Mesothelial cell of epicardium (in vitro differentiated cells): Measurements from ENCODE around the gene HGD. TPM values are rescaled to one million over a fixed set of nuclear protein-coding genes. Genes with fewer than 3 reads are reported as not detected.

Source experiments
- DNase-seq, 2 experiments: peaks; one replicate each; pipeline ENCODE4 v3.0.0; 2021; ENCODE audit warnings: low spot score in 2 of 2; ENCODE audit not compliant: unreplicated experiment in 2 of 2
- H3K27ac Mint-ChIP-seq: 2 replicates; pipeline ENCODE4 v1.8.0; 2021; ENCODE audit warnings: mixed read lengths
- H3K27me3 Mint-ChIP-seq: 2 replicates; pipeline ENCODE4 v1.8.0; 2021; ENCODE audit warnings: low read depth, mixed read lengths
- H3K36me3 Mint-ChIP-seq: 2 replicates; pipeline ENCODE4 v1.8.0; 2021; ENCODE audit warnings: mixed read lengths
- H3K4me1 Mint-ChIP-seq: 2 replicates; pipeline ENCODE4 v1.8.0; 2021; ENCODE audit warnings: mixed read lengths
- H3K4me3 Mint-ChIP-seq: 2 replicates; pipeline ENCODE4 v1.8.0; 2021; ENCODE audit warnings: mild to moderate bottlenecking, moderate library complexity, mixed read lengths
- H3K9me3 Mint-ChIP-seq: 2 replicates; pipeline ENCODE4 v1.8.0; 2021; ENCODE audit warnings: mixed read lengths
- total RNA-seq: library from RNA; stranded (reverse); gene quantifications from 3 replicates; pipeline ENCODE4 v1.2.1, GENCODE V29; 2021
- TF ChIP-seq, protein P1 (sequence below): fragments of 200-600 bp; sonication (generic); IDR thresholded peaks from one replicate; pipeline ENCODE4 v1.5.0; 2021; ENCODE audit warnings: antibody characterized with exemption; ENCODE audit not compliant: unreplicated experiment

HGD gene
- total RNA-seq, 1 donor from 2014 or later: 0.67 TPM

DNA sequence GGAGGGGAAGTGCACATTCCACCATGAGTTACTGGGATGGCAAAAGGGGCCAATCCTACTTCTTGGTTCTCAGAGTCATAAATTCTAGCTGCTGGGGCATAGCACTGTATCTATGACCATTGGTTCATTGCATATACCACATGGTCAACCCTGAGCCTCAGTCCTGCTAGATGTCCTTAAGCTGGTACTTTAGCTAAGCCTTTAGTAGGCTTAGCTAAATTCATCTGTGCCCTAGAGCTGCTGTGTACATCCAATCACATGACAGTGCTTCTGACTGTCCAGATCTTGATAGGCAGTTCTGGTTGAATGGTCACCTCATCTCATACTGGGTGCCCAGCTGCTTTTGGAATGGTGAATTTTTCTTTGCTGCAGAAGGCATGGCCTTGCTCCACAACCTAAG lies 77.7 kb downstream of the HGD start:
- H3K4me3 Mint-ChIP-seq: no peak overlapping the region
- peaks cover 2% of the 10 kb centered on the region for H3K4me1 Mint-ChIP-seq
- DNase-seq: no peak
- TF ChIP-seq, protein P1, sequence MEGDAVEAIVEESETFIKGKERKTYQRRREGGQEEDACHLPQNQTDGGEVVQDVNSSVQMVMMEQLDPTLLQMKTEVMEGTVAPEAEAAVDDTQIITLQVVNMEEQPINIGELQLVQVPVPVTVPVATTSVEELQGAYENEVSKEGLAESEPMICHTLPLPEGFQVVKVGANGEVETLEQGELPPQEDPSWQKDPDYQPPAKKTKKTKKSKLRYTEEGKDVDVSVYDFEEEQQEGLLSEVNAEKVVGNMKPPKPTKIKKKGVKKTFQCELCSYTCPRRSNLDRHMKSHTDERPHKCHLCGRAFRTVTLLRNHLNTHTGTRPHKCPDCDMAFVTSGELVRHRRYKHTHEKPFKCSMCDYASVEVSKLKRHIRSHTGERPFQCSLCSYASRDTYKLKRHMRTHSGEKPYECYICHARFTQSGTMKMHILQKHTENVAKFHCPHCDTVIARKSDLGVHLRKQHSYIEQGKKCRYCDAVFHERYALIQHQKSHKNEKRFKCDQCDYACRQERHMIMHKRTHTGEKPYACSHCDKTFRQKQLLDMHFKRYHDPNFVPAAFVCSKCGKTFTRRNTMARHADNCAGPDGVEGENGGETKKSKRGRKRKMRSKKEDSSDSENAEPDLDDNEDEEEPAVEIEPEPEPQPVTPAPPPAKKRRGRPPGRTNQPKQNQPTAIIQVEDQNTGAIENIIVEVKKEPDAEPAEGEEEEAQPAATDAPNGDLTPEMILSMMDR: no peak
- no peak overlapping the region for H3K27ac Mint-ChIP-seq
- no peaks in the 10 kb centered on the region for H3K9me3 Mint-ChIP-seq
- no peaks in the 10 kb centered on the region for H3K27me3 Mint-ChIP-seq
- H3K36me3 Mint-ChIP-seq: peaks cover 10% of the 10 kb centered on the region

DNA sequence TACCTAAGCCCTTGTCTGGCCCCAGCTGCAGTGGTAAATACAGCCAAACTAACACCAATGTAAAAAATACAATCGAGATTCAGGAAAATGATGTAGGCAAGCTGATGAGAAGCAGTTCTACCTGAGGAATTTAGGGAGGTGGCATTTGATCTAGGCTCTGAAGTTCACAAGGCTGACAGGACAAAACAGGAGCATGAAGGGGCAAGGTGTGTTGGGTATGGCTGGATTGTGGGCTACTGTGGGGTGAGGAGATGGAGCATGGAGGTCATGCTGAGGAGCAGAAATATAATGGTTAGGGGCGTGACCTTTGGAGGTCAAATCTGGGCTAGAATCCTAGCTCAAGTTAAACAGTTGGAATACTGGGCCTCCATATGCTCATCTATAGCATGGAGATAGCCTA lies 79.4 kb downstream of the HGD start:
- Mint-ChIP-seq H3K36me3 (peaks cover 10% of the 10 kb centered on the region), H3K9me3 (no peaks in the 10 kb centered on the region), H3K27me3 (no peaks in the 10 kb centered on the region), H3K27ac (no peak overlapping the region), H3K4me1 (peaks cover 2% of the 10 kb centered on the region), H3K4me3 (no peak overlapping the region)
- TF ChIP-seq, protein P1: no peak
- DNase-seq: no peak

DNA sequence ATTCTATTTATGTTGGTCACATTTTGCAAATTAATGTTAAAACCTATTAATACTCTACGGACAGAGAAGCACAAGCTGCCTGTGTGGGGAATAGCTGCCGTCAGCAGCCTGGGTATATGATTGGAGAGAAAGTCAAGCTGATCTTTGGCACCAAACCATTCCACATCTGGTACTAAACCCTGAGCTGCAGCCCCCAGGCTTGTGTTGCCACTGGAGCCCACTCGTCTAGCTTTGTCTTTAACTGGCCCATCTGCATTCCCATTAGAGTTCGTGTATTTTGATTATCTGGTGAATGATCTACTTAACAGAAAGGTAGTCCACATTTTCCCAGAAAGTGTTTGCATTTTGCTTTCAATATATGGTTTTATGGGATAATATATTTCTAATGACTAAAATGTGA lies 80.5 kb downstream of the HGD start:
- H3K9me3 Mint-ChIP-seq: no peaks in the 10 kb centered on the region
- H3K27ac Mint-ChIP-seq: peak overlapping the region; percentile 66
- no peak for DNase-seq
- no peaks in the 10 kb centered on the region for H3K27me3 Mint-ChIP-seq
- H3K4me3 Mint-ChIP-seq: no peak overlapping the region
- peaks cover 2% of the 10 kb centered on the region for H3K4me1 Mint-ChIP-seq
- TF ChIP-seq, protein P1: no peak
- peaks cover 10% of the 10 kb centered on the region for H3K36me3 Mint-ChIP-seq

DNA sequence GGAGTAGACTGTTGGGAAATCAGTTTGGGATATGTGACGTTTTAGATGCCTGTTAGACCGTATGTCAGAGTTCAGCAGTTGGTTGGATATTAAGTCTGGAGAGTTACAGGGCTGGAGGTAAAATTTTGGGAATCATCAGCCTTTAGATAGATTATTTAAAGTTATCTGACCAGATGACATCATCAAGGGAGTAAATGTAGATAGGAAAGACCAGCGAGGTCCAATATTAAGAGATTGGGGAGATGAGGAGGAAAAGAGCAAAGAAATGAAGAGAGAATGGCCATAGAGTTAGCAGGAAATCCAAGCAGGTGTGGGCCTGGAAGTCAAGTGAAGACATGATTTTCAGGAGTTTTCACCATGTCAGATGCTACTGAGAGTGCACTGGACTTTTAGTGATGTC lies 82.8 kb downstream of the HGD start:
- peaks cover 7% of the 10 kb centered on the region for H3K4me1 Mint-ChIP-seq
- no peaks in the 10 kb centered on the region for H3K9me3 Mint-ChIP-seq
- TF ChIP-seq, protein P1: no peak
- DNase-seq: no peak
- H3K4me3 Mint-ChIP-seq: no peak overlapping the region
- no peak overlapping the region for H3K27ac Mint-ChIP-seq
- no peaks in the 10 kb centered on the region for H3K27me3 Mint-ChIP-seq
- peaks cover 10% of the 10 kb centered on the region for H3K36me3 Mint-ChIP-seq

DNA sequence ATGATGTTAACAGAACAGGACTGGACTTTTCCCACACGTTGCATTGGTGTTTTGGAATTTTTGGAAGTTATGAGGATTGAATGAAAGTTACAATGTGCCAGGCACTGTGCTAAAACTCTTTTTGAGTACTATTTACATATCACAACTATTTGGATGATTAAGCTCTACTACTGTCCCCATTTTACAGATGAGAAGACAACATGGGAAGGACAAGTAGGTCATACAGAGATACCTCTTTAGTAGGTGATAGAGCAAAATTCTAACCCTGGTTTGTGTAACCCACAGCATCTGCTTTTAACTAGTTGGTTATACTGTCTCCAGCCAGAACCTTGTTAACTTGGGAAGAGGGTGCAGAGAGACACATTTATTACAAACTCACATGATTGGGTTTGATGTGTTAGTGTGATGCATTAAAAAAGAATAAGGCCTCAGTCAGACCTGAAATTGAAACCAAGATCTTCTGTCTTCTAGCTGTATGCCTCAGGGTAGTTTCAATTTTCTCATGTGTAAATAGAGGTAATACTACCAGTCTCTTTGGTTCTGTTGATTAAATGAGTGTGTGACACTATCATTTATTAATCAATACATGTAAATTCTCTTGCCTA lies 84.5 kb downstream of the HGD start:
- Mint-ChIP-seq H3K4me1 (peaks cover 7% of the 10 kb centered on the region), H3K27ac (peak overlapping the region; percentile 57), H3K36me3 (peaks cover 7% of the 10 kb centered on the region), H3K4me3 (peak overlapping the region; percentile 60), H3K27me3 (no peaks in the 10 kb centered on the region), H3K9me3 (no peaks in the 10 kb centered on the region)
- DNase-seq: no peak
- TF ChIP-seq, protein P1: no peak

DNA sequence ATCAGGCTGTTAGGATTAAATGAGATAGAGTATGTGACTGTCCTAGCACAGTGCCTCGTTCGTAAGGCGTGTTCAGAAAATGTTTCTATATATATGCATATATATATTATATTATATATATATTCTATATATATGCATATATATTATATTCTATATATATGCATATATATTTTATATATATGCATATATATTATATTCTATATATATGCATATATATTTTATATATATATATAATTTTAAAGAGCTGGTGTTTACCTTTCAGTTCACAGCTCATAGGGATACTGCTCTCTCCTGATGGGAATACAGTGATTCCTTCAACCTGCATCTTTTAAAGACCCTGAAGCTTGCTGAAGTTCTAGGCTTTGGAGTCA lies 85.2 kb downstream of the HGD start:
- Mint-ChIP-seq H3K27me3 (no peaks in the 10 kb centered on the region), H3K4me1 (peaks cover 7% of the 10 kb centered on the region), H3K9me3 (no peaks in the 10 kb centered on the region), H3K27ac (peak overlapping the region; percentile 97), H3K36me3 (peaks cover 6% of the 10 kb centered on the region), H3K4me3 (peak overlapping the region; percentile 87)
- TF ChIP-seq, protein P1: no peak
- DNase-seq: no peak
